Lung (tissue), 12 donors: ENCODE results near the gene JAK3. TPM values are rescaled to one million over a fixed set of nuclear protein-coding genes. Genes with fewer than 3 reads are reported as not detected.
"Not testable (repeated sequence)": the region's sequence is repeated elsewhere in the genome, so short reads cannot be mapped to it uniquely, and the experiment has no call there.

Experiments
- ATAC-seq: fragments of 200-7000 bp; cut with Tn5 transposase; one replicate; pipeline ENCODE4 v1.9.1; 2020; ENCODE audit warnings: moderate number of reproducible peaks; ENCODE audit not compliant: insufficient read depth, low FRiP score
- DNase-seq, 3 donors: peaks; one replicate each; pipeline ENCODE4 v3.0.0-alpha.2; 2013 to 2017
- H3K27ac ChIP-seq, 2 donors: one replicate each; pipeline ENCODE4 v1.5.1; 2013; ENCODE audit warnings: mild to moderate bottlenecking in 2 of 2, moderate library complexity in 2 of 2, control low read depth in 1 of 2, inconsistent platforms in 1 of 2, low read depth in 1 of 2, low read length in 1 of 2
- H3K27me3 ChIP-seq, 3 donors: one replicate each; pipeline ENCODE4 v1.5.1; 2013; ENCODE audit warnings: low read length in 2 of 3; ENCODE audit not compliant: control insufficient read depth in 3 of 3, insufficient read depth in 3 of 3
- H3K36me3 ChIP-seq, 4 donors: one replicate each; pipeline ENCODE4 v1.5.1; 2013; ENCODE audit warnings: low read length in 4 of 4, mild to moderate bottlenecking in 1 of 4, moderate library complexity in 1 of 4; ENCODE audit not compliant: control insufficient read depth in 4 of 4, insufficient read depth in 4 of 4
- H3K4me1 ChIP-seq, 5 donors: one replicate each; pipeline ENCODE4 v1.5.1; 2013; ENCODE audit warnings: low read length in 5 of 5, mild to moderate bottlenecking in 2 of 5, moderate library complexity in 1 of 5; ENCODE audit not compliant: control insufficient read depth in 5 of 5, insufficient read depth in 5 of 5
- H3K4me3 ChIP-seq: one replicate; pipeline ENCODE4 v1.5.1; 2013; ENCODE audit warnings: mild to moderate bottlenecking, control low read depth, moderate library complexity
- H3K9ac ChIP-seq, 2 donors: one replicate each; pipeline ENCODE4 v1.5.1; 2013; ENCODE audit warnings: low read length in 2 of 2, control low read depth in 1 of 2; ENCODE audit not compliant: insufficient read depth in 1 of 2
- H3K9me3 ChIP-seq, 4 donors: one replicate each; pipeline ENCODE4 v1.5.1; 2013; ENCODE audit warnings: low read length in 3 of 4, mild to moderate bottlenecking in 1 of 4, moderate library complexity in 1 of 4; ENCODE audit not compliant: control insufficient read depth in 4 of 4, insufficient read depth in 3 of 4
- CTCF ChIP-seq: IDR thresholded peaks from 2 replicates; pipeline ENCODE4 v1.5.1; 2012; ENCODE audit warnings: mild to moderate bottlenecking; ENCODE audit errors: control extremely low read depth, extremely low read depth
- WGBS, 2 donors: extraction: QIAGEN DNeasy Blood & Tissue Kit; methylation state at CpG; one replicate each; pipeline ENCODE4 v1.1.7; 2013; 5-methylcytosine and 5-hydroxymethylcytosine counted together
- polyA plus RNA-seq, 2 donors: library from polyadenylated mRNA; stranded (reverse); fragments of 200-250 nt; gene quantifications; one replicate each; pipeline ENCODE4 v1.2.1, GENCODE V29; 2013
- total RNA-seq, 2 donors: library from RNA; depleted of rRNA in 1 of 2; stranded (reverse); fragments of >200 nt in 1 of 2; gene quantifications; one replicate each; pipeline ENCODE4 v1.2.1, GENCODE V29; 2014 to 2021
- donor health status: control.
- donor health status: control.
- donor health status: Bipolar disorder and iron deficiency.
- donor health status: healthy.
- donor health status: DM: yes; HTN: yes; CAD: no.

The JAK3 gene
- total and polyA plus RNA-seq, 4 donors, result 5.2 to 32.5 (median 18.0) TPM

DNA sequence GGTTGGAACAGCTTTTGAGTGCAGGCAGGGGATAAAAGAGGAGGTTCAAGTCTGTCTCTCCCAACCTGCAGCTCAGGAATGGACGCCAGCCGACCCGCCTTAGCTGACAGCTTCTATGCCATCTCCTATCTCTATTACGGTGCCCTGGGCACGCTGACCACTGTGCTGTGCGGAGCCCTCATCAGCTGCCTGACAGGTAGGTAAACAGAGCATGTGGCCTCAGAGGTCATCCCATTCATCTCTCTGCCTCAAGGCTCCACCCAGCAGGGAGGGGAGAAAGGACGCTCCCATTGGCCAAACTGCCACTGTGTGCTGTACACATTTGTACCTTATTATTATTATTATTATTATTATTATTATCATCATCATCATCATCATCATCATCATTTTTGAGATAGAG lies 40.5 kb upstream of the JAK3 start:
- H3K4me1 ChIP-seq, result peaks cover 0 to 2% (median 0%) of the 10 kb centered on the region in 5 donors
- peaks cover 0 to 13% (median 0%) of the 10 kb centered on the region in 4 donors for H3K9me3 ChIP-seq
- ATAC-seq, result no peak
- no peak for TF ChIP-seq CTCF
- peaks cover 0 to 4% (median 0%) of the 10 kb centered on the region in 3 donors for H3K27me3 ChIP-seq
- H3K36me3 ChIP-seq, result no peaks in the 10 kb centered on the region
- whole genome bisulfite sequencing, 2 donors, result 53 to 73% methylated on average over 7 of the region's 7 CpGs
- no peak overlapping the region for H3K4me3 ChIP-seq
- no peak for DNase-seq
- H3K9ac ChIP-seq, result no peak overlapping the region
- H3K27ac ChIP-seq, result no peak overlapping the region

- not testable (repeated sequence) for ATAC-seq, H3K9ac ChIP-seq, DNase-seq, H3K4me1 ChIP-seq, H3K36me3 ChIP-seq, H3K4me3 ChIP-seq, H3K27me3 ChIP-seq, H3K27ac ChIP-seq
- 78% methylated on average over 4 of the region's 4 CpGs for WGBS, 2 donors
- peaks cover 0 to 13% (median 0%) of the 10 kb centered on the region in 4 donors for H3K9me3 ChIP-seq
Measured at GRCh38 chr19:17887221-17887620, 39.4 kb upstream of the JAK3 start.

DNA sequence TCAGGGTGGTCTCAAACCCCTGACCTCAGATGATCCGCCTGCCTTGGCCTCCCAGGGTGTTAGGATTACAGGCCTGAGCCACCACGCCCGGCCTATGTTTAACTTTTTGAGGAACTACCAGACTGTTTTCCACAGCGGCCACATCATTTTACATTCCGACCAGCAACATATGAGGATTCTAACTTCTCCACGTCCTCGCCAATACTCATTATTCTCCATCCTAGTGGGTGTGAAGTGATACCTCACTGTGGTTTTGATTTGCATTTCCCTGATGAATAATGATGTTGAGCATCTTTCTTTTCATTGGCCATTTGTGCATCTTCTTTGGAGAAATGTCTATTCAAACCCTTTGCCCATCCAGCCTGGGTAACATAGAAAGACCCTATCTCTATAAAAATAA lies 38.7 kb upstream of the JAK3 start:
- Histone ChIP-seq H3K27me3 (peaks cover 0 to 4% (median 0%) of the 10 kb centered on the region in 3 donors), H3K27ac (no peak overlapping the region), H3K36me3 (no peaks in the 10 kb centered on the region), H3K9ac (no peak overlapping the region), H3K9me3 (peaks cover 0 to 13% (median 0%) of the 10 kb centered on the region in 4 donors), H3K4me3 (no peak overlapping the region), H3K4me1 (peaks cover 0 to 2% (median 0%) of the 10 kb centered on the region in 5 donors)
- WGBS, 2 donors, result 65 to 81% methylated on average over 7 of the region's 7 CpGs
- no peak for ATAC-seq
- no peak for DNase-seq
- no peak for TF ChIP-seq CTCF

DNA sequence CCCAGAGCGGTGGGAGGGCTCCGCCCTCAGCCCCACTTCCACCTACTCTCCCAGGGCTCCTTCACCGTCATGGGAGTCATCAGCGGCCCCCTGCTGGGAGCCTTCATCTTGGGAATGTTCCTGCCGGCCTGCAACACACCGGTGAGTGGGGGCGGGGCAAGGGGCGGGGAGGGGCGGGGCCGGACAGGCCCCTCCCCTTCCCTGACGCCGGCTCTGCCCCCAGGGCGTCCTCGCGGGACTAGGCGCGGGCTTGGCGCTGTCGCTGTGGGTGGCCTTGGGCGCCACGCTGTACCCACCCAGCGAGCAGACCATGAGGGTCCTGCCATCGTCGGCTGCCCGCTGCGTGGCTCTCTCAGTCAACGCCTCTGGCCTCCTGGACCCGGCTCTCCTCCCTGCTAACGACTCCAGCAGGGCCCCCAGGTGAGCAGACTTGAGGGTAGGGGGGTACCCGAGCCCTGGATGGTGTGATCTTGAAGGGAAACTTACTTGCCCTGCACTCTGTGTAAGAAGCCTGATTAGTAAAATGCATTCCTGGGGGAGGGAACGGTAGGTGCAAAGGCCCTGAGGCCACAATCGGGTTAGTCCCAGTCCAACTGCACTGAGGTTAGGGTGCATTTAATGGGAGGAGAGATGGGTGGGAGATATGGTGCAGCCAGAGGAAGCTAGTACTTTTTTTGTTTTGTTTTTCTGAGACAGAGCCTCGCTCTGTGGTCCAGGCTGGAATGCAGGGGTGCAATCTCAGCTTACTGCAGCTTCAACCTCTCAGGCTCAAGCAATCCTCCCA lies 36.0 kb upstream of the JAK3 start:
- no peak for ATAC-seq
- Histone ChIP-seq H3K9me3 (peaks cover 0 to 8% (median 0%) of the 10 kb centered on the region in 4 donors), H3K4me1 (peaks cover 0 to 2% (median 0%) of the 10 kb centered on the region in 5 donors), H3K4me3 (no peak overlapping the region), H3K9ac (no peak overlapping the region), H3K27ac (no peak overlapping the region), H3K36me3 (no peaks in the 10 kb centered on the region), H3K27me3 (peaks cover 0 to 4% (median 0%) of the 10 kb centered on the region in 3 donors)
- WGBS, 2 donors, result 78 to 79% methylated on average over 33 of the region's 33 CpGs
- no peak for DNase-seq
- no peak for TF ChIP-seq CTCF
